OCI-LY7 (cell line): ENCODE results near the gene MAGIX. TPM values are rescaled to one million over a fixed set of nuclear protein-coding genes. Genes with fewer than 3 reads are reported as not detected.

Experiments
- BruUV-seq: library from RNA; stranded (reverse); fragments of 400-500 nt; replicated peaks from 2 replicates; lab custom pipeline; 2021; lab: Mats Ljungman, UMichigan
- CTCF ChIA-PET: fragments of 300-600 bp; sonication (Branson Sonifier 250); formaldehyde crosslinking; loops from one replicate; lab custom pipeline; 2022; ENCODE audit warnings: antibody characterized with exemption; ENCODE audit not compliant: unreplicated experiment; lab: Charles Lee
- POLR2A ChIA-PET: fragments of 300-600 bp; sonication (Branson Sonifier 250); formaldehyde crosslinking; loops from one replicate; lab custom pipeline; 2022; ENCODE audit warnings: antibody characterized with exemption; lab: Charles Lee
- DNase-seq: peaks from one replicate; pipeline ENCODE4 v3.0.0-alpha.2; 2015; ENCODE audit warnings: low spot score
- H2AFZ ChIP-seq: fragments of 200-600 bp; sonication (generic), shearing (Covaris generic); 2 replicates; pipeline ENCODE4 v1.6.1; 2014; ENCODE audit warnings: mild to moderate bottlenecking, antibody characterized with exemption, low read length, moderate library complexity
- H3K27ac ChIP-seq: fragments of 200-600 bp; sonication (generic); 2 replicates; pipeline ENCODE4 v1.5.1; 2014; ENCODE audit warnings: mixed run types, low read depth, mild to moderate bottlenecking, moderate library complexity, low read length, inconsistent platforms; ENCODE audit not compliant: poor library complexity, severe bottlenecking
- H3K36me3 ChIP-seq: fragments of 200-600 bp; sonication (generic); 2 replicates; pipeline ENCODE4 v1.6.1; 2014; ENCODE audit warnings: mild to moderate bottlenecking, antibody characterized with exemption, low read length, moderate library complexity, mixed read lengths; ENCODE audit not compliant: insufficient read depth
- H3K4me1 ChIP-seq: fragments of 200-600 bp; sonication (generic); 2 replicates; pipeline ENCODE4 v1.5.1; 2014; ENCODE audit warnings: mild to moderate bottlenecking, low read length; ENCODE audit not compliant: insufficient read depth, poor library complexity, severe bottlenecking
- H3K4me2 ChIP-seq: fragments of 200-600 bp; sonication (generic); 2 replicates; pipeline ENCODE4 v1.6.1; 2014; ENCODE audit warnings: mild to moderate bottlenecking, low read length
- H3K4me3 ChIP-seq: fragments of 200-600 bp; sonication (generic); 2 replicates; pipeline ENCODE4 v1.5.1; 2014; ENCODE audit warnings: mild to moderate bottlenecking, low read depth, low read length; ENCODE audit not compliant: poor library complexity, severe bottlenecking
- H3K79me2 ChIP-seq: fragments of 200-600 bp; sonication (generic); 2 replicates; pipeline ENCODE4 v1.6.1; 2016; ENCODE audit warnings: low read depth, mild to moderate bottlenecking, low read length, moderate library complexity, mixed read lengths; ENCODE audit not compliant: insufficient read depth
- H3K9me2 ChIP-seq: fragments of 200-600 bp; sonication (generic); 2 replicates; pipeline ENCODE4 v1.6.1; 2016; ENCODE audit warnings: mild to moderate bottlenecking, low read length, mixed read lengths; ENCODE audit not compliant: insufficient read depth
- H3K9me3 ChIP-seq: fragments of 200-600 bp; sonication (generic); 2 replicates; pipeline ENCODE4 v1.6.1; 2014; ENCODE audit warnings: mild to moderate bottlenecking, mixed run types, low read length, mixed read lengths
- H4K20me1 ChIP-seq: fragments of 200-600 bp; sonication (generic); 2 replicates; pipeline ENCODE4 v1.6.1; 2014; ENCODE audit warnings: mild to moderate bottlenecking, antibody characterized with exemption, low read length, moderate library complexity, mixed read lengths; ENCODE audit not compliant: insufficient read depth
- CTCF ChIP-seq: fragments of 200-600 bp; sonication (generic); conservative IDR thresholded peaks from 2 replicates; pipeline ENCODE4 v1.5.1; 2014; ENCODE audit warnings: mild to moderate bottlenecking, antibody characterized with exemption, low read length, moderate library complexity, mixed read lengths
- EZH2phosphoT487 ChIP-seq: fragments of 200-600 bp; sonication (generic); IDR thresholded peaks from 2 replicates; pipeline ENCODE4 v1.6.1; 2018; ENCODE audit warnings: low read depth, borderline replicate concordance, mild to moderate bottlenecking, mixed run types, antibody characterized with exemption, low read length, moderate library complexity, mixed read lengths
- intact Hi-C: fragments of 100-400 bp; cut with micrococcal nuclease; formaldehyde crosslinking; loops from one replicate; pipeline ENCODE4 v1.10.0; 2022; ENCODE audit not compliant: unreplicated experiment
- total RNA-seq, 2 experiments: library from RNA; depleted of rRNA in 1 of 2; stranded (reverse); fragments of >200 nt in 1 of 2; shearing (Covaris generic) in 1 of 2; gene quantifications; 2 replicates each; pipeline ENCODE4 v1.2.3, GENCODE V29; 2014 to 2022

Gene MAGIX
- total RNA-seq, 2 experiments from 2014 or later, result 0.85 to 1.7 TPM

DNA sequence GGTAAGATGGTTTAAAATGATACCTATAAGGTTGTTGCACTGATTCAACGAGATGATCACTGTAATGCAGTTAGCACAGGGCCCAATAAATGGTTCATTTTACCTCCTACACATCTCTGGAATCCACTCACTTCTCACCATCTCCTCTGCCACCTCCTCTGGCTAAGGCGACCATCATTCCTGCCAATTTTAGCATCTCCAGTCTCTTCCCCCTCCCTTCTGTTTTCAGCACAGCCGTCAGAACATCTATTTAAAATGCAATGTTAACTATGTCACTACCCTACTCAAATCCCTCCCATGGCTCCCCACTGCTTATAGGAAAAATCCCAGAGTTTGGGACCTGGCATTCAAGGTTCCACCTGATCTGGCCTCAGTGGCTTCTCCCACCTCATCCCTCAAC, 41.0 kb downstream of the MAGIX start:
- Histone ChIP-seq H3K4me3 (no peak overlapping the region), H3K9me2 (no peaks in the 10 kb centered on the region), H3K27ac (no peak overlapping the region), H3K36me3 (no peaks in the 10 kb centered on the region), H3K9me3 (no peaks in the 10 kb centered on the region), H2AFZ (no peak overlapping the region), H4K20me1 (no peaks in the 10 kb centered on the region), H3K4me2 (no peak overlapping the region), H3K4me1 (peaks cover 7% of the 10 kb centered on the region), H3K79me2 (no peaks in the 10 kb centered on the region)
- ChIA-PET POLR2A (no interaction called here), CTCF (no interaction called here)
- DNase-seq, result no peak
- BruUV-seq, result no TSS peak
- TF ChIP-seq CTCF (no peak), EZH2phosphoT487 (no peak)
- intact Hi-C loops, result no loop called here

DNA sequence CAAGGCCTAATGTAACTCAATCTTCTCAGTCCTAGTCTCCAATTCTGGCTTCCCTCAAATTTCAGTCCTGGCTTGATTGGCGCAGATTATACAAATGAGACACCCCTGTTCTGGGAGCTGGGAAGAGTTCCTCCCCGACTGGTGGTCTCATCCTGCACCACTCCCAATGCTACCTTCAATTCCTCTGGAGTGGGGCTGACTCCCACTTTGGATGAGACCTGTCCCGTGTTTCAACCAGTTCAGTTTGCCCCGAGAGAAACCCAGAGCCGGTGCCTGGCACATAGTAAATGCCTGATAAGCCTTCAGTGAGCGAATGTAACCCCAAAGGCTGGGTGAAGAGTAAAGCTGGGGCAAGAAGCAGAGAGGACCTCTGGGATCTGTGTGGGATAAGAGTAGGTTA, 41.5 kb downstream of the MAGIX start:
- no peaks in the 10 kb centered on the region for H3K9me2 ChIP-seq
- no peak for TF ChIP-seq CTCF
- no peak for TF ChIP-seq EZH2phosphoT487
- no peak overlapping the region for H3K4me3 ChIP-seq
- H3K79me2 ChIP-seq, result no peaks in the 10 kb centered on the region
- DNase-seq, result no peak
- H4K20me1 ChIP-seq, result no peaks in the 10 kb centered on the region
- CTCF ChIA-PET, result no interaction called here
- POLR2A ChIA-PET, result no interaction called here
- intact Hi-C loops, result no loop called here
- no peak overlapping the region for H3K27ac ChIP-seq
- H3K4me1 ChIP-seq, result peaks cover 5% of the 10 kb centered on the region
- BruUV-seq, result no TSS peak
- H3K9me3 ChIP-seq, result no peaks in the 10 kb centered on the region
- no peaks in the 10 kb centered on the region for H3K36me3 ChIP-seq
- H2AFZ ChIP-seq, result no peak overlapping the region
- H3K4me2 ChIP-seq, result no peak overlapping the region

DNA sequence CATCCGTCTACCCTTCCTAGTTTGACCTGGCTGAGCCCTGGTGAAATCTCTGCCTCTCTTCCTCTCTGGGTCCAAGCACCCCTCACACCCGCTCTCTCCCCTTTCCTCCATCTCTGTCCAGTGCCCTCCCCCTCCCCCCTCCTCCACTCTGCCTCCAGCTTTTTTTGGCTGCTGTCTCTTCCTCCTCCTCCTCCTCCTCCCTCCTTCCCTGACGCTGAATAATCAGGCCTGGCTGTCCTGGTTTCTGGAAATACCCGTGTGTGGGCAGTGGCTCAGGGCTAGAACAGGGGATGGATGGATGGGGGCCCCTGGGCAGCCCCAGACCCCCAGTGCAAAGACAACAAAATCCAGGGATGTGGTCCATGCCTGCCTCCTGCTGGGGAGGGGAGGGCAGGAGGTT, 42.2 kb downstream of the MAGIX start:
- no peak for TF ChIP-seq EZH2phosphoT487
- TF ChIP-seq CTCF, result no peak
- Histone ChIP-seq H3K4me2 (no peak overlapping the region), H3K27ac (no peak overlapping the region), H3K9me2 (no peaks in the 10 kb centered on the region), H4K20me1 (no peaks in the 10 kb centered on the region), H3K4me1 (peaks cover 5% of the 10 kb centered on the region), H3K79me2 (no peaks in the 10 kb centered on the region), H3K4me3 (no peak overlapping the region), H2AFZ (no peak overlapping the region), H3K36me3 (no peaks in the 10 kb centered on the region), H3K9me3 (no peaks in the 10 kb centered on the region)
- ChIA-PET POLR2A (no interaction called here), CTCF (no interaction called here)
- no peak for DNase-seq
- intact Hi-C loops, result no loop called here
- BruUV-seq, result no TSS peak
